H54 (cell line): Measurements from ENCODE around the gene DTL.
"Not testable (repeated sequence)": the region's sequence is repeated elsewhere in the genome, so short reads cannot be mapped to it uniquely, and the experiment has no call there.

Experiments used
- DNase-seq: peaks from one replicate; pipeline ENCODE4 v3.0.0; 2011; ENCODE audit warnings: low spot score, mixed read lengths; ENCODE audit not compliant: insufficient read length
- FAIRE-seq: peaks from 3 replicates; lab custom pipeline; 2011; peaks lifted over from hg19 to GRCh38; lab: Jason Lieb, UNC
- POLR2A ChIP-seq: IDR thresholded peaks from 2 replicates; pipeline ENCODE4 v1.6.1; 2011; ENCODE audit warnings: low read depth, mild to moderate bottlenecking, low read length

Gene DTL, protein sequence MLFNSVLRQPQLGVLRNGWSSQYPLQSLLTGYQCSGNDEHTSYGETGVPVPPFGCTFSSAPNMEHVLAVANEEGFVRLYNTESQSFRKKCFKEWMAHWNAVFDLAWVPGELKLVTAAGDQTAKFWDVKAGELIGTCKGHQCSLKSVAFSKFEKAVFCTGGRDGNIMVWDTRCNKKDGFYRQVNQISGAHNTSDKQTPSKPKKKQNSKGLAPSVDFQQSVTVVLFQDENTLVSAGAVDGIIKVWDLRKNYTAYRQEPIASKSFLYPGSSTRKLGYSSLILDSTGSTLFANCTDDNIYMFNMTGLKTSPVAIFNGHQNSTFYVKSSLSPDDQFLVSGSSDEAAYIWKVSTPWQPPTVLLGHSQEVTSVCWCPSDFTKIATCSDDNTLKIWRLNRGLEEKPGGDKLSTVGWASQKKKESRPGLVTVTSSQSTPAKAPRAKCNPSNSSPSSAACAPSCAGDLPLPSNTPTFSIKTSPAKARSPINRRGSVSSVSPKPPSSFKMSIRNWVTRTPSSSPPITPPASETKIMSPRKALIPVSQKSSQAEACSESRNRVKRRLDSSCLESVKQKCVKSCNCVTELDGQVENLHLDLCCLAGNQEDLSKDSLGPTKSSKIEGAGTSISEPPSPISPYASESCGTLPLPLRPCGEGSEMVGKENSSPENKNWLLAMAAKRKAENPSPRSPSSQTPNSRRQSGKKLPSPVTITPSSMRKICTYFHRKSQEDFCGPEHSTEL

DNA sequence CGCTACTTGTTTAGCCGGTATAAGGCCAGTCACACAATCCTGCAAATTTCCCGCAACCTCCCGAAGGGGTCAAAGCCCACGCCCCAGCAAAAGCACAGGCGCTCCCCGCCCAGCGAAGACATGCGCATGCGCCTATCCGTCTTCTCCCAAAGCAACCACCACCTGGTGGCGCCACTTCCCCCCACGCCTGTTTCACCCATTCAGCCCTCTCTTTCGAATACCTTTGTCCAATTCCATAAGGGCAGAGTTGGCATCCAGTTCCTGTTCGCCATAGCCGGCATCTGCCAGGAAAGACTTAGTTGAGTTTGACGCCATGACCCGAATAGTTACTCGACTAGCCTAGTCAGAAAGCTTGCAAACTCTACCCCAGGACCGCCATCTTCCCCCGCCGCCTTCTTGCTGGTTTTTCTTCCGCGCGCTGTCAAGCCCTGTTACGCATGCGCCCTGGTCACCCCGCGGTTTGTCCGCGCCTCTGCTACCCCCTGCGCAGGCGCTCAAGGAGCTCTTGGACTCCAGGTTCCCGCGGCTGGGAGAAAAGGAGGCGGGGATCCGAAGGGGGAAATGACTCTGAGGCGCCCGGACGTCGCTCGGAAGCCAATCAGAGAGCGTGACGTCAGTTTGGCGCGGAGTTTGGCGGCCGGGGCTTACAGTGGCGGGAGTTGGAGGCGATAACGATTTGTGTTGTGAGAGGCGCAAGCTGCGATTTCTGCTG lies at the start of gene DTL, which contains the start of gene INTS7:
TSS of gene DTL (plus strand) at position 626 of the 712 bp plus-strand sequence. CDS start 143 bp downstream, outside the sequence.
TSS of gene INTS7 (minus strand) at position 435 of the 712 bp plus-strand sequence. CDS start at position 315, 120 bp downstream.
- TF ChIP-seq POLR2A, result peak; percentile 49
- FAIRE-seq (no peak), DNase-seq (peak; percentile 75)

DNA sequence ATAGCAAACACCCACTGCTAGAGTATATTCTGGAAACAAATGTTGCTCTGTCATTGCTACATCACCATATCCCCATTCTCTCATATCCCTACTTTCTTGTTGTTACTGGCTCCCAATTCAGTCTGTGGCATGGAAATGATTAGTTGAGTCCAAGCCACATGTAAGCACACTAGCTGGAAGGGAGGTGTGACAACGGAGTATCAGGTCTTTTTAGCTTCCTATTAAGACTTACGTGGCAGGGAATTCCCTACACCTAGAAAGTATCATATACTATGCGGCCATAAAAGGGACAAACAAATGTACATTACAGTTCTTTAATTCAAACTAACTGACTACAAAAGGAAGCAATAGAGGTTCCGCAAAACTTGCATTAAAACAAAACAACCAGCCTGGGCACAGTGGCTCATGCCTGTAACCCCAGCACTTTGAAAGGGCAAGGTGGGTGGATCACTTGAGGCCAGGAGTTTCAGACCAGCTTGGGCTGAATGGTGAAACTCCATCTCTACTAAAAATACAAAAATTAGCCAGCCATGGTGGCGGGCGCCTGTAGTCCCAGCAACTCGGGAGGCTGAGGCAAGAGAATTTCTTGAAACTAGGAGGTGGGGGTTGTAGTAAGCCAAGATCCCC lies 48.8 kb upstream of the DTL start:
- no peak for TF ChIP-seq POLR2A
- FAIRE-seq (no peak), DNase-seq (no peak)

DNA sequence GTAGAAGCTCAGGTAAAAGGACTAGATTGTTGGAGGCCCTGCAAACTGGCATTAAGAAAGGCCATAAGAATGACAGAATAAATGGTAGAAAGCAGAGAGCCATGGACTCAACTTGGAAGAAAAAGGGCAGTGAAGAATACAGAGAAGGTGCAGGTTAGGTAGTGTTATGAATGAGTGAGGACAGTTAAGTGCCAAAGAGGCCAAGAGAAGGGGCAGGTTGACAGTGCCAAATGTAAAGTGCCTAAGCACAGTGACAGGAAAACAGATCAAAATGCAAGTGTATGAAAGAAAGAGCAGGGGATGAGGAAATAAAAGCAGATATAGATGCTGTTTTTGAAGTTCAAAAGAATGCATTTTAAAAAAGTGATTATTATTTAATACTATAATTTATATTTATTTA lies 43.9 kb upstream of the DTL start:
- DNase-seq (no peak), FAIRE-seq (no peak)
- TF ChIP-seq POLR2A, result no peak

DNA sequence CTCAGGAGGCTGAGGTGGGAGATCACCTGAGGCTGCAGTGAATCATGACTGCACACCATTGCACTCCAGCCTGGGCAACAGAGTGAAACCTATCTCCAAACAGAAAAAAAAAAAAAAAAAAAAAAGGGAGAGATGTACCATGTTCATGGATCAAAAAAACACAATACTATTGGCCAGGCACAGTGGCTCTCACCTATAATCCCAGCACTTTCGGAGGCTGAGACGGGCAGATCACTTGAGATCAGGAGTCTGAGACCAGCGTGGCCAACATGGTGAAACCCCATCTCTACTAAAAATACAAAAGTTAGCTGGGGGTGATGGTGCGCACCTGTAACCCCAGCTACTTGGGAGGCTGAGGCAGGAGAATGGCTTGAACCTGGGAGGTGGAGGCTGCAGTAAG lies 38.1 kb upstream of the DTL start:
- not testable (repeated sequence) for DNase-seq, FAIRE-seq

DNA sequence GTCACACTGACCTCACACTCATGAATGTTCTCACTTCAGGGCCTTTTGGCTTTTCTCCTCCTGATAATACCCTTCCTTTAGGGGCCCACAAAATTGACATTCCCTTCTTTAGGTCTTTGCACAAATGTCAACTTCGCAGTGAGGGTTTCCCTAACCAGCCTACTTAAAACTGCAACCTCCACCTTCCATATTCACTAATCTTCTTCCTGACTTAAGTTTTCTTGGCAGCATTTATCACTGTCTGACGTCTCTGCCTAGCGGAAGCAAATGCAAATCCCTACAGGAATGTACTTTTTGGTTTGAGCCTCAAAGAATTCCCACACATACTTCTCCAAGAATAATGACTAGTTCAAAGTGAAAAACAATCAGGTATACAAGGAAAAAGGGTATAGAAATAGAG lies 33.0 kb upstream of the DTL start:
- TF ChIP-seq POLR2A, result no peak
- DNase-seq (no peak), FAIRE-seq (no peak)

DNA sequence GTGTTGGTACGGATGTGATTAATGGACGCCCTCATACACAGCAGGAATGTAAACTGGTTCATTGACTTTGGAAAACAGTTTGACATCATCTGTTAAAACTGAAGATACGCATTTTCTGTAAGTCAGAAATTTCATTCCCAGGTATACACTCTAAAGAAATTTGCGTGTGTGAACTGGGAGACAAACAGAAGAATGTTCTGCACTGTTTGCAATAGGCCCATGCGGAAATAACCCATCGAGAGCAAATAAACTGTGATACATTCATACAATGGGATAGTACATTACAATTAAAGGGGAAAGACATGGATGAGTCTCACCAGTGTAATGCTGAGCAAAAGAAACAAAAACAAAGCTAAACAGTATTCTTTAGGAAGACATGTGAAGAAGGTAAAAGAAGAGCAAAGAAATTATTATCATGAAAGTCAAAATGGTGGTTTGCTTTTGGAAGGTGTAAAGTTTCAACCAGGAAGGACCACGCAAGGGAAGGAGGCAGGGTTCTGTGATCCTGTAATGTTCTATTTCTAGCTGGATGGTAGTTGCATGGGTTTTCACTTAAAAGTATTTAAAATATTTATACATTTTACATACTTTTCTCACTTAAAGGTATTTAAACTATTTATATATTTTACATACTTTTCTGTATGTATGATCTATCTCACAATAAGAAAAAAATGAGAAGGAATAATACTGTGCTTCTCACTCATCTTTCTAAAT lies 30.5 kb upstream of the DTL start:
- no peak for TF ChIP-seq POLR2A
- no peak for DNase-seq
- FAIRE-seq, result no peak

DNA sequence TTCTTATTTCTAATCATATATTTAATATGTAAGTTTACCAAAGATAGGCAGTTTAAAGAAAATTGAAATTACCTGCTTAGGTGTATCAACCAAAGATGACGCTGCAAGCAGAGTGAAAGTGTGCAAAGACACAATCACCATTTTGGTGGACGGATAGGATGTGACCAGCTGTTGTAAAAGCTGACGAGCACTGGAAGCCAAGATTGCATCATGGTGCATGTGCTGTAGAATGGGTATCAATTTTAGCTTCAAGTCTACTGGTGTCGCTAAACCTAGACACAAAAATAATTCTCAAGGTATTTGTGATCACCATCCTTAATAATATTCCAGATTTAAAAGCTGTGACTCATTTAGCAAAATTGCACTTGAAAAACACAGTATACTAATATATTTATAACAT lies 28.4 kb upstream of the DTL start:
- FAIRE-seq, result no peak
- DNase-seq, result no peak
- no peak for TF ChIP-seq POLR2A

DNA sequence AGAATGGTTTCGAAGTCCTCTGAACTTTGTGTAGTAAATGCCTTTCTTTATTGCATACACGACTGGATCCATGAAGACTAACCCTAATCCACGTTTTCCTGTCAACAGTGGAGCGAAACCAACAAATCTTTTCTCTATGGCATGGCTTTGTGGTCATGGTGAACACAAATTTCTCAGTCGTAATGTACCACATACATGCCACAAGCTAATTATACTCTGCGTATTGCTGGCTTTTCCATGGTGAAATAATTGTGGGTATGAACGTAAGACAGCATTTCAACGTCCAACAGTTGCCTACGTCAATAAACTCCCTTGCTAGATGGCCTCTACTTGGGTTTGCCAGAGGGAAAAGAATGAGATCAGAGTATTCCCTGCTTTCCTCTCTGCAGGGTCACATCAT lies 27.7 kb upstream of the DTL start:
- TF ChIP-seq POLR2A, result no peak
- no peak for FAIRE-seq
- DNase-seq, result no peak

DNA sequence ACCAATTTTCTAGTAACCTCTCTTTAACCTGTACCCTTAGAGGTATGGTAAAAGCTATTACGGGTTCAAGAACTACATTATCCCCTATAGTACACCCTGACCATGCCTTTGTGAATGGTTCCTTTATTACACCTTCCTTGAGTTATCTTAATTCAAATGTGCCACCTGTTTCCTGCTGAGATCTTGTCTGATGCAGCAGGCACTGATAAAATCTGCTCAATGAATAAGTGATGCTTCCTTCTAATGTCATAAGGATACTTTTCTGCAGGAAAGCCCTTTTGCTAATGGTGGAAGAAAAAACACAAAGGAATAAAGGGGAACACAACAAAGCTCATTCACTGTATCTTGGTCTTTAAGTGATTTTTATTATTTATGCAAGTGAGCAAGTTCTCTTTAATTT lies 26.0 kb upstream of the DTL start:
- FAIRE-seq, result no peak
- no peak for DNase-seq
- TF ChIP-seq POLR2A, result no peak

DNA sequence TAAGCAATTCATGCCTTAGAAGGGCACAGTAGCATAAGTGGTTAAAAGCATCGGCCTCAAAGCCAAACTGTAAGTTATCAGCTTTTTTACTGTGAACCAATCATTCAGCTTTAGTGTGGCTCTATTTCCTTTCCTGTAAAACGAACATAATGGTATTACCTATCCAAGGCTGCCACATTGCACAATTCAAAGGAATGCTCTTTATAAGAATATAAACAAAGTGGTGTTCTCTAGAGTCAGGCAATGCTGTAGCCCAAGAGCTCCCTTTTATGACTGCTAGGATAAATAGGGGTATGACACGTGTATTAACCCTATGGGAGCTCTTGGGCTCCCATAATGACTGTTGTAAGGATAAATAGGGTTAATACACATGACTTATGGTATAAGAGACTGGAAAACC lies 25.5 kb upstream of the DTL start:
- FAIRE-seq, result no peak
- no peak for DNase-seq
- TF ChIP-seq POLR2A, result no peak

DNA sequence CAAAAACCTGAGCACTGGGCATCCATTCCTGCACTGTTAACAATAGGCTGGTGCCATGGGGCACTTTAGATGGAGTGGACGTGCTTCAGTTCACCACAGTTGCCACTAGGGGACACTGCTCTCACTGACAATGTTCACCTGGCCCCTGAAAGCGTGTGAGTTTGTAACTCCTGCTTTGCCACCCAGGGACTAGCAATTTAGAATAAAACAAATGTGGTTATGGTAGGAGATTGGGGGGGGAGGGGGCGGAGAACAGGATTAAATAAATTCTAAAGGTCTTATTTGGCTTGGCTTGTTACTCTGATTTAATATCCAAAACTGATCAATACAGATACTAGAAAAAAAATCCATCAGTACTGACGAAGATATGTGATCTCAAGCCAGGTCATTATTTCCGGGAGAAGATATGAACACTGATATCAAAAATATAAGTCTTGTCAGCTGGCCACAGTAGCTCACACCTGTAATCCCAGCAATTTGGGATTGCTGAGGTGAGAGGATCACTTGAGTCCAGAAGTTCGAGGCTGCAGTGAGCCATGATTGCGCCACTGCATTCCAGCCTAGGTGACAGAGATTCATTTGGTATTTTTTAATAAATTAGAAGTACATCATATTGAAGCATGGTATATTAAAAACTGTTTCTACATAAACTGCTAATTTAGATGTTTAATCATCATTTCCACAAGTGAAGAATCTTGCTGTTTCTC lies 23.4 kb upstream of the DTL start:
- FAIRE-seq (no peak), DNase-seq (peak; percentile 37)
- TF ChIP-seq POLR2A, result no peak

DNA sequence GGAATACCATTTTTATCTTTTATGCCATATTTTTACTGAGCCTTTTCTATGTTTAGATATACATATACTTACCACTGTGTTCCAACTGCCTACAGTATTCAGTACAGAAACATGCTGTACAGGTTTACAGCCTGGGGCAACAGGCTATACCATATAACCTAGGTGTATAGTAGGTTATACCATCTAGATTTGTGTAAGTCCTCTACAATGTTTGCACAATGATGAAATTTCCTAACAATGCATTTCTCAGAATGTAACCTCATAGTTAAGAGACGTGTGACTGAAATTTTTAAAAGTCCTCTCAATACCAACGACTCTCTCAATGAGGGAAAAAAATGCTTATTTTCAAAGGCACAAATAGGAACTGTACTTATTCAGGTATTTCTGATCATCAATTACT lies 21.9 kb upstream of the DTL start:
- no peak for TF ChIP-seq POLR2A
- no peak for DNase-seq
- FAIRE-seq, result no peak
